HEK293 (cell line): ENCODE measurements around the gene LDLRAD4.

ENCODE experiments used
- CTCF ChIA-PET: fragments of 350-600 bp; formaldehyde crosslinking; extraction: SDS; loops from one replicate; lab custom pipeline; 2021; ENCODE audit warnings: antibody characterized with exemption; lab: Yijun Ruan, JAX
- POLR2A ChIA-PET: fragments of 300-600 bp; formaldehyde crosslinking; extraction: SDS; loops from one replicate; lab custom pipeline; 2020; ENCODE audit warnings: antibody characterized with exemption, inconsistent platforms; lab: Yijun Ruan, JAX
- H3K27ac ChIP-seq: fragments of 200-500 bp; sonication (Bioruptor generic); 2 replicates; pipeline ENCODE4 v1.5.1; 2014; ENCODE audit warnings: low read depth, low read length, control low read depth, inconsistent platforms; ENCODE audit errors: extremely low read depth
- H3K36me3 ChIP-seq, 2 experiments: fragments of 200-500 bp in 1 of 2; sonication (Bioruptor generic) in 1 of 2; 1 replicate in 1 of 2; 2 replicates in 1 of 2; pipeline ENCODE4 v1.5.1; 2014 to 2017; ENCODE audit warnings: inconsistent platforms in 2 of 2, low read length in 2 of 2; ENCODE audit not compliant: control insufficient read depth in 2 of 2, insufficient read depth in 1 of 2
- H3K4me1 ChIP-seq: fragments of 200-500 bp; sonication (Bioruptor generic); 2 replicates; pipeline ENCODE4 v1.5.1; 2014; ENCODE audit warnings: mild to moderate bottlenecking, low read length, inconsistent platforms; ENCODE audit not compliant: control insufficient read depth, insufficient read depth
- H3K4me3 ChIP-seq: 2 replicates; pipeline ENCODE4 v1.5.1; 2011; ENCODE audit warnings: low read depth, mild to moderate bottlenecking, control low read depth, low read length, moderate library complexity
- H3K9me3 ChIP-seq: fragments of 200-500 bp; sonication (Bioruptor generic); 2 replicates; pipeline ENCODE4 v1.5.1; 2014; ENCODE audit warnings: low read depth, low read length, inconsistent platforms; ENCODE audit not compliant: control insufficient read depth, insufficient read depth
- ATF2 ChIP-seq: fragments of 450-650 bp; formaldehyde crosslinking; IDR thresholded peaks from 2 replicates; pipeline ENCODE4 v1.5.1; 2016; ENCODE audit warnings: missing biosample characterization, missing genetic modification characterization, low read depth
- GLI4 ChIP-seq: fragments of 450-650 bp; formaldehyde crosslinking; IDR thresholded peaks from 2 replicates; pipeline ENCODE4 v1.5.1; 2016; ENCODE audit warnings: missing biosample characterization, missing genetic modification characterization
- GLIS1 ChIP-seq: fragments of 450-650 bp; formaldehyde crosslinking; IDR thresholded peaks from 2 replicates; pipeline ENCODE4 v1.5.1; 2016; ENCODE audit warnings: missing biosample characterization, missing genetic modification characterization
- KLF7 ChIP-seq: fragments of 450-650 bp; formaldehyde crosslinking; IDR thresholded peaks from 2 replicates; pipeline ENCODE4 v1.5.1; 2016; ENCODE audit warnings: missing biosample characterization, missing genetic modification characterization, borderline replicate concordance
- SETDB1 ChIP-seq: IDR thresholded peaks from one replicate; pipeline ENCODE4 v1.6.1; 2017; ENCODE audit warnings: mild to moderate bottlenecking, low read length, moderate library complexity, mixed read lengths; ENCODE audit not compliant: insufficient read length
- ZFP69B ChIP-seq: fragments of 450-650 bp; formaldehyde crosslinking; IDR thresholded peaks from 2 replicates; pipeline ENCODE4 v1.5.1; 2016; ENCODE audit warnings: missing biosample characterization, missing genetic modification characterization
- ZNF112 ChIP-seq: fragments of 450-650 bp; formaldehyde crosslinking; IDR thresholded peaks from 2 replicates; pipeline ENCODE4 v1.5.0; 2017; ENCODE audit warnings: missing biosample characterization, missing genetic modification characterization
- ZNF114 ChIP-seq: fragments of 450-650 bp; formaldehyde crosslinking; IDR thresholded peaks from 2 replicates; pipeline ENCODE4 v1.5.0; 2017; ENCODE audit warnings: missing biosample characterization, missing genetic modification characterization
- ZNF138 ChIP-seq: fragments of 450-650 bp; formaldehyde crosslinking; IDR thresholded peaks from 2 replicates; pipeline ENCODE4 v1.5.1; 2016; ENCODE audit warnings: missing biosample characterization, missing genetic modification characterization, borderline replicate concordance
- ZNF148 ChIP-seq: fragments of 450-650 bp; formaldehyde crosslinking; IDR thresholded peaks from 2 replicates; pipeline ENCODE4 v1.5.0; 2017; ENCODE audit warnings: missing biosample characterization, missing genetic modification characterization, borderline replicate concordance
- ZNF155 ChIP-seq: fragments of 450-650 bp; formaldehyde crosslinking; IDR thresholded peaks from 2 replicates; pipeline ENCODE4 v1.5.1; 2016; ENCODE audit warnings: missing biosample characterization, missing genetic modification characterization
- ZNF214 ChIP-seq: fragments of 450-650 bp; formaldehyde crosslinking; IDR thresholded peaks from 2 replicates; pipeline ENCODE4 v1.5.1; 2017; ENCODE audit warnings: missing biosample characterization, mild to moderate bottlenecking, missing genetic modification characterization, borderline replicate concordance
- ZNF223 ChIP-seq: fragments of 450-650 bp; formaldehyde crosslinking; IDR thresholded peaks from 2 replicates; pipeline ENCODE4 v1.5.1; 2016; ENCODE audit warnings: missing biosample characterization, missing genetic modification characterization
- ZNF23 ChIP-seq: fragments of 450-650 bp; formaldehyde crosslinking; IDR thresholded peaks from 2 replicates; pipeline ENCODE4 v1.5.1; 2016; ENCODE audit warnings: missing biosample characterization, missing genetic modification characterization, borderline replicate concordance
- ZNF24 ChIP-seq: fragments of 450-650 bp; formaldehyde crosslinking; IDR thresholded peaks from 2 replicates; pipeline ENCODE4 v1.5.1; 2016; ENCODE audit warnings: missing biosample characterization, missing genetic modification characterization
- ZNF266 ChIP-seq: fragments of 450-650 bp; formaldehyde crosslinking; IDR thresholded peaks from 2 replicates; pipeline ENCODE4 v1.5.1; 2016; ENCODE audit warnings: missing biosample characterization, missing genetic modification characterization, low read depth
- ZNF292 ChIP-seq: fragments of 450-650 bp; formaldehyde crosslinking; IDR thresholded peaks from 2 replicates; pipeline ENCODE4 v1.5.1; 2016; ENCODE audit warnings: low read depth, missing biosample characterization, missing genetic modification characterization, borderline replicate concordance
- ZNF391 ChIP-seq: fragments of 450-650 bp; formaldehyde crosslinking; IDR thresholded peaks from 2 replicates; pipeline ENCODE4 v1.5.1; 2016; ENCODE audit warnings: low read depth, missing biosample characterization, missing genetic modification characterization, borderline replicate concordance
- ZNF433 ChIP-seq: fragments of 450-650 bp; formaldehyde crosslinking; IDR thresholded peaks from 2 replicates; pipeline ENCODE4 v1.5.1; 2016; ENCODE audit warnings: missing biosample characterization, missing genetic modification characterization, low read depth
- ZNF560 ChIP-seq: fragments of 450-650 bp; formaldehyde crosslinking; IDR thresholded peaks from 2 replicates; pipeline ENCODE4 v1.5.1; 2017; ENCODE audit warnings: missing biosample characterization, missing genetic modification characterization, borderline replicate concordance
- ZNF571 ChIP-seq: fragments of 450-650 bp; formaldehyde crosslinking; IDR thresholded peaks from 2 replicates; pipeline ENCODE4 v1.5.0; 2017; ENCODE audit warnings: missing biosample characterization, missing genetic modification characterization
- ZNF629 ChIP-seq: fragments of 450-650 bp; formaldehyde crosslinking; IDR thresholded peaks from 2 replicates; pipeline ENCODE4 v1.5.1; 2017; ENCODE audit warnings: missing biosample characterization, missing genetic modification characterization
- ZNF658 ChIP-seq: fragments of 450-650 bp; formaldehyde crosslinking; IDR thresholded peaks from 2 replicates; pipeline ENCODE4; 2016; ENCODE audit warnings: missing biosample characterization, missing genetic modification characterization
- ZNF660 ChIP-seq: fragments of 450-650 bp; IDR thresholded peaks from 2 replicates; pipeline ENCODE4 v1.5.1; 2018; ENCODE audit warnings: missing biosample characterization, mild to moderate bottlenecking, missing genetic modification characterization
- TF ChIP-seq, protein P1 (sequence below): fragments of 450-650 bp; formaldehyde crosslinking; IDR thresholded peaks from 2 replicates; pipeline ENCODE4 v1.5.1; 2016; ENCODE audit warnings: missing biosample characterization, missing genetic modification characterization
- TF ChIP-seq, protein P2 (sequence below): fragments of 450-650 bp; formaldehyde crosslinking; IDR thresholded peaks from 2 replicates; pipeline ENCODE4 v1.5.1; 2016; ENCODE audit warnings: missing biosample characterization, missing genetic modification characterization
- TF ChIP-seq, protein P3 (sequence below): fragments of 450-650 bp; formaldehyde crosslinking; IDR thresholded peaks from 2 replicates; pipeline ENCODE4 v1.5.1; 2016; ENCODE audit warnings: missing biosample characterization, missing genetic modification characterization

LDLRAD4 gene

DNA sequence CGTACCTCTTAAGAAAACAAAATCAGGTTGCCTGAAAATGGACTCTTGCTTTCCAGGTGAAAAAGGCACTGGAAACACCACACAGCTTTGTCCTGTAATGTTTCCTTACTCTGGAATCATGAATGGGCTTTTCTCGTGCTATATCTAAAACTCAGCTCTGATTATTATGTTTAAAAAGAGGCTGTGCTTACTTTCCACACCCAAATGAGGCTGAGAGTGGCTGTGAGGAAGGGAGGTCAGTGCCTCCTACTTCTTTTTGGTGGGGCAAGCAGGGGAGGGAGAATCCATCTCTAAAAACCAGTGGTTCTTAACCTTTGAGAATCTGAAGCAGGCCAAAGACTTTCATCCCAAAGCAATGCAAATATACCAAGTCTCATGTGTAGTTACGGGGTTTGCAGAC, 359.2 kb downstream of the LDLRAD4 start:
- ChIA-PET POLR2A (no interaction called here), CTCF (interaction anchor here (0.5 to 1.0 kb wide), 2 partner anchors 19 to 25 kb away, joined by 3 read pairs; no protein-coding TSS in a partner anchor)
- H3K4me3 ChIP-seq: no peak overlapping the region
- no peaks in the 10 kb centered on the region for H3K4me1 ChIP-seq
- H3K9me3 ChIP-seq: no peaks in the 10 kb centered on the region
- TF ChIP-seq ZNF214 (tag by site-specific recombination) (no peak), ZNF560 (tag by site-specific recombination) (no peak), KLF7 (tag by site-specific recombination) (no peak), ZNF292 (tag by site-specific recombination) (no peak), ZNF658 (tag by site-specific recombination) (no peak), ZNF23 (no peak)
- H3K36me3 ChIP-seq: no peaks in the 10 kb centered on the region
- H3K27ac ChIP-seq: no peak overlapping the region

GRCh38 chr18:13578400-13578799, 359.8 kb downstream of the LDLRAD4 start:
- ChIA-PET CTCF (no interaction called here), POLR2A (no interaction called here)
- H3K4me3 ChIP-seq: no peak overlapping the region
- H3K9me3 ChIP-seq: no peaks in the 10 kb centered on the region
- H3K36me3 ChIP-seq: no peaks in the 10 kb centered on the region
- H3K27ac ChIP-seq: no peak overlapping the region
- no peaks in the 10 kb centered on the region for H3K4me1 ChIP-seq
- TF ChIP-seq SETDB1: no peak
- no peak for TF ChIP-seq ZNF571 (tag by site-specific recombination)
- TF ChIP-seq ZNF391 (tag by site-specific recombination): no peak
- no peak for TF ChIP-seq ZNF114 (tag by site-specific recombination)
- no peak for TF ChIP-seq ZNF112

DNA sequence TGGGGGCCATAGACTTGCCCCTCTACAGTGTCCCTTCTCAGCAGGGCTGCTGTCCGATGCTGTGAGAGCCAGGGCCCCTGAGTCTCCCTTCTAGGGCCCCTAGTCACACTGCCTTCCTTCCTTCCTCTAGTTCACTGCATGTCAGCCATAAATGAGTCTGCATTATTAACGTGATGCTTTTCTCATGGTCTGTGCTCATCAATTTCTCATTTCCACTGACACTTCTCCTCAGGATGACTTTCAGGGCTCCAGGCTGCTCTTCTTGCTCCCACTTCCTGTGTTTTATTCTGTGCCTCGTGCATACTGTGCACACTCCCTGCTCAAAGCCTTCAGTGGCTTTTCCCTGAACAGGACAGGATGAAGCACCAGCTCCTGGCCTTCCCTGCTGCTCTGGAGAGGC, 361.3 kb downstream of the LDLRAD4 start:
- H3K4me1 ChIP-seq: no peaks in the 10 kb centered on the region
- H3K27ac ChIP-seq: no peak overlapping the region
- CTCF ChIA-PET: no interaction called here
- H3K4me3 ChIP-seq: no peak overlapping the region
- H3K9me3 ChIP-seq: no peaks in the 10 kb centered on the region
- POLR2A ChIA-PET: no interaction called here
- H3K36me3 ChIP-seq: no peaks in the 10 kb centered on the region
- TF ChIP-seq, protein P1, sequence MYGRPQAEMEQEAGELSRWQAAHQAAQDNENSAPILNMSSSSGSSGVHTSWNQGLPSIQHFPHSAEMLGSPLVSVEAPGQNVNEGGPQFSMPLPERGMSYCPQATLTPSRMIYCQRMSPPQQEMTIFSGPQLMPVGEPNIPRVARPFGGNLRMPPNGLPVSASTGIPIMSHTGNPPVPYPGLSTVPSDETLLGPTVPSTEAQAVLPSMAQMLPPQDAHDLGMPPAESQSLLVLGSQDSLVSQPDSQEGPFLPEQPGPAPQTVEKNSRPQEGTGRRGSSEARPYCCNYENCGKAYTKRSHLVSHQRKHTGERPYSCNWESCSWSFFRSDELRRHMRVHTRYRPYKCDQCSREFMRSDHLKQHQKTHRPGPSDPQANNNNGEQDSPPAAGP (tag by site-specific recombination): no peak
- TF ChIP-seq, protein P2, sequence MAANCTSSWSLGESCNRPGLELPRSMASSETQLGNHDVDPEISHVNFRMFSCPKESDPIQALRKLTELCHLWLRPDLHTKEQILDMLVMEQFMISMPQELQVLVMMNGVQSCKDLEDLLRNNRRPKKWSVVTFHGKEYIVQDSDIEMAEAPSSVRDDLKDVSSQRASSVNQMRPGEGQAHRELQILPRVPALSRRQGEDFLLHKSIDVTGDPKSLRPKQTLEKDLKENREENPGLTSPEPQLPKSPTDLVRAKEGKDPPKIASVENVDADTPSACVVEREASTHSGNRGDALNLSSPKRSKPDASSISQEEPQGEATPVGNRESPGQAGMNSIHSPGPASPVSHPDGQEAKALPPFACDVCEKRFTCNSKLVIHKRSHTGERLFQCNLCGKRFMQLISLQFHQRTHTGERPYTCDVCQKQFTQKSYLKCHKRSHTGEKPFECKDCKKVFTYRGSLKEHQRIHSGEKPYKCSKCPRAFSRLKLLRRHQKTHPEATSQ (tag by site-specific recombination): no peak
- TF ChIP-seq ZNF223 (no peak), ZNF138 (tag by site-specific recombination) (no peak), ZNF148 (tag by site-specific recombination) (no peak), ZNF24 (tag by site-specific recombination) (no peak), GLIS1 (no peak), GLI4 (tag by site-specific recombination) (no peak), ZFP69B (tag by site-specific recombination) (no peak), ZNF155 (tag by site-specific recombination) (no peak), ZNF266 (tag by site-specific recombination) (no peak), ZNF629 (no peak), ATF2 (tag by site-specific recombination) (no peak), ZNF660 (tag by site-specific recombination) (no peak), ZNF433 (no peak)
- TF ChIP-seq, protein P3, sequence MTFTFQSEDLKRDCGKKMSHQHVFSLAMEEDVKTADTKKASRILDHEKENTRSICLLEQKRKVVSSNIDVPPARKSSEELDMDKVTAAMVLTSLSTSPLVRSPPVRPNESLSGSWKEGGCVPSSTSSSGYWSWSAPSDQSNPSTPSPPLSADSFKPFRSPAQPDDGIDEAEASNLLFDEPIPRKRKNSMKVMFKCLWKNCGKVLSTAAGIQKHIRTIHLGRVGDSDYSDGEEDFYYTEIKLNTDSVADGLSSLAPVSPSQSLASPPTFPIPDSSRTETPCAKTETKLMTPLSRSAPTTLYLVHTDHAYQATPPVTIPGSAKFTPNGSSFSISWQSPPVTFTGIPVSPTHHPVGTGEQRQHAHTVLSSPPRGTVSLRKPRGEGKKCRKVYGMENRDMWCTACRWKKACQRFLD (tag by site-specific recombination): no peak
